Progenitor cell of endocrine pancreas (in vitro differentiated cells): ENCODE results near the gene COG2. TPM values are rescaled to one million over a fixed set of nuclear protein-coding genes. Genes with fewer than 3 reads are reported as not detected.

Experiments
- DNase-seq: peaks from one replicate; pipeline ENCODE4 v3.0.0; 2021; ENCODE audit warnings: low spot score; ENCODE audit not compliant: unreplicated experiment
- H3K27ac Mint-ChIP-seq: 2 replicates; pipeline ENCODE4 v1.8.0; 2021; ENCODE audit warnings: mild to moderate bottlenecking, moderate library complexity, mixed read lengths
- H3K27me3 Mint-ChIP-seq: 2 replicates; pipeline ENCODE4 v1.8.0; 2021; ENCODE audit warnings: mixed read lengths
- H3K36me3 Mint-ChIP-seq: 2 replicates; pipeline ENCODE4 v1.8.0; 2022; ENCODE audit warnings: mixed read lengths; ENCODE audit not compliant: insufficient read depth
- H3K4me1 Mint-ChIP-seq: 2 replicates; pipeline ENCODE4 v1.8.0; 2021; ENCODE audit warnings: low read depth, mixed read lengths
- H3K4me3 Mint-ChIP-seq: 2 replicates; pipeline ENCODE4 v1.8.0; 2021; ENCODE audit warnings: low read depth, mild to moderate bottlenecking, moderate library complexity, mixed read lengths
- H3K9me3 Mint-ChIP-seq: 2 replicates; pipeline ENCODE4 v1.8.0; 2021; ENCODE audit warnings: low read depth, mixed read lengths
- CTCF ChIP-seq: fragments of 200-600 bp; sonication (generic); IDR thresholded peaks from one replicate; pipeline ENCODE4 v1.5.0; 2021; ENCODE audit warnings: antibody characterized with exemption, mild to moderate bottlenecking; ENCODE audit not compliant: unreplicated experiment
- total RNA-seq: library from RNA; stranded (reverse); gene quantifications from 2 replicates; pipeline ENCODE4 v1.2.1, GENCODE V29; 2021

COG2 gene
- total RNA-seq, 1 donor from 2014 or later, result 45.2 TPM

GRCh38 chr1:230679825-230680224 is 37.5 kb downstream of the COG2 start:
- Mint-ChIP-seq H3K27me3 (no peaks in the 10 kb centered on the region), H3K4me3 (no peak overlapping the region), H3K9me3 (peaks cover 14% of the 10 kb centered on the region), H3K4me1 (peaks cover 7% of the 10 kb centered on the region), H3K36me3 (peaks cover 47% of the 10 kb centered on the region), H3K27ac (no peak overlapping the region)
- DNase-seq, result no peak
- no peak for TF ChIP-seq CTCF

GRCh38 chr1:230680300-230681025 is 38.2 kb downstream of the COG2 start:
- Mint-ChIP-seq H3K4me1 (peaks cover 7% of the 10 kb centered on the region), H3K36me3 (peaks cover 45% of the 10 kb centered on the region), H3K4me3 (no peak overlapping the region), H3K27me3 (no peaks in the 10 kb centered on the region), H3K9me3 (peaks cover 14% of the 10 kb centered on the region), H3K27ac (peak overlapping the region; percentile 68)
- DNase-seq, result no peak
- TF ChIP-seq CTCF, result no peak

- TF ChIP-seq CTCF, result no peak
- peaks cover 5% of the 10 kb centered on the region for H3K9me3 Mint-ChIP-seq
- peaks cover 7% of the 10 kb centered on the region for H3K4me1 Mint-ChIP-seq
- DNase-seq, result no peak
- H3K36me3 Mint-ChIP-seq, result peaks cover 35% of the 10 kb centered on the region
- no peaks in the 10 kb centered on the region for H3K27me3 Mint-ChIP-seq
- H3K4me3 Mint-ChIP-seq, result no peak overlapping the region
- H3K27ac Mint-ChIP-seq, result no peak overlapping the region
These were observed 39.3 kb downstream of the COG2 start for GRCh38 chr1:230681599-230681998.

- Mint-ChIP-seq H3K27ac (no peak overlapping the region), H3K4me1 (peaks cover 7% of the 10 kb centered on the region), H3K36me3 (peaks cover 29% of the 10 kb centered on the region), H3K4me3 (no peak overlapping the region), H3K9me3 (no peaks in the 10 kb centered on the region), H3K27me3 (no peaks in the 10 kb centered on the region)
- no peak for TF ChIP-seq CTCF
- no peak for DNase-seq
These were observed 40.0 kb downstream of the COG2 start for GRCh38 chr1:230682274-230682673.

GRCh38 chr1:230682882-230683610 is 40.8 kb downstream of the COG2 start:
- Mint-ChIP-seq H3K9me3 (no peaks in the 10 kb centered on the region), H3K27ac (no peak overlapping the region), H3K27me3 (no peaks in the 10 kb centered on the region)

More at GRCh38 chr1:230682882-230683610, 40.8 kb downstream of the COG2 start:
- DNase-seq, result no peak
- no peak for TF ChIP-seq CTCF
- Mint-ChIP-seq H3K36me3 (peaks cover 28% of the 10 kb centered on the region), H3K4me3 (no peak overlapping the region), H3K4me1 (peaks cover 7% of the 10 kb centered on the region)
